ENCODE results near the gene NFIC. TPM values are rescaled to one million over a fixed set of nuclear protein-coding genes. Genes with fewer than 3 reads are reported as not detected.

The NFIC gene
- total and polyA plus RNA-seq, 2 of the 4 experiments (the other 2 are of a cell fraction): 21.9 to 32.1 TPM

DNA sequence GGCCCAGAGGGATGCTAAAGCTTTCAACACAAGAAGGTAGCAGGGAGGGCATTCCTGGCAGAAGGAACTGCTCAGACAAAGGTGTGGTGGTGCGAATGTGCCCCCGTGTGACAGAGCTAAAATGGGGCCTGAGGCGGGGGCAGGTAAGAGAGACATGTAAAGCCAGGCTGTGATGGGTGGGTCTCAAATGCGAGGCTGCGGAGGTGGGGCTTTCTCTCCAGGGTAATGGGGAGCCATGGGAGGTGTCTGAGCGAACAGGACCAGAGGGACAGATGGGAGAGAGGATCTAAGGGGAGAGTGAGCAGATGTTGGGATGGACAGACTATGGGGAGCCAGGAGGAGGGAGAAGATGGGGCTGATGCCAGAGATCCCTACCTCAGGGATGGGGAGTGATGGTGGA is 44.7 kb upstream of the NFIC start:
- H2BK20ac ChIP-seq (ENCODE audit: low read depth, low read length): no peak overlapping the region
- in situ Hi-C loops (cut with MboI; ENCODE audit: low sequenced_read_pairs): loop anchor here (25.0 kb wide), 1 partner anchor 291 kb away; the partner anchor contains the start of gene TBXA2R
- no peak overlapping the region for H3K4me3 ChIP-seq (ENCODE audit: insufficient read depth, low read depth, low read length)
- dilution Hi-C loops (cut with HindIII; ENCODE audit: low sequenced_read_pairs, unreplicated experiment): no loop called here
- H3K14ac ChIP-seq (replicated peaks; ENCODE audit: low read depth, low read length): no peak overlapping the region
- no peak overlapping the region for H3K18ac ChIP-seq (ENCODE audit: low read depth, low read length)
- no peak overlapping the region for H4K5ac ChIP-seq (ENCODE audit: low read depth, low read length)
- intact Hi-C loops (cut with micrococcal nuclease): loop anchor here (10.0 kb wide), 2 partner anchors 293 to 383 kb away; partner anchors contain the start of genes PIP5K1C and TJP3
- no peak for TF ChIP-seq CTCF (conservative IDR thresholded peaks at IDR 0.05; ENCODE audit: low read depth, low read length)
- no peak for TF ChIP-seq POLR2A (IDR thresholded peaks at IDR 0.05; ENCODE audit: low read depth, low read length)
- TF ChIP-seq RFX5 (IDR thresholded peaks at IDR 0.05; ENCODE audit: low read depth, low read length): no peak
- no peak for TF ChIP-seq SMC3 (IDR thresholded peaks at IDR 0.05; ENCODE audit: low read depth, low read length)
- H3K27ac ChIP-seq (ENCODE audit: insufficient read depth, low read length): no peak overlapping the region
- ChIA-PET CTCF (no interaction called here), POLR2A (ENCODE audit: unreplicated experiment) (no interaction called here)
- H3K27me3 ChIP-seq (ENCODE audit: control insufficient read depth, insufficient read depth, low read length): peaks cover 7% of the 10 kb centered on the region; the same call in 1 of the 2 replicates
- H3K9me3 ChIP-seq (ENCODE audit: control insufficient read depth, insufficient read depth, low read length): no peaks in the 10 kb centered on the region
- H2AK9ac ChIP-seq (replicated peaks; ENCODE audit: low read depth, low read length, poor library complexity): no peak overlapping the region
- H4K20me1 ChIP-seq (ENCODE audit: insufficient read depth, low read length): no peaks in the 10 kb centered on the region
- no peak overlapping the region for H2BK120ac ChIP-seq (ENCODE audit: low read depth, low read length)
- H4K91ac ChIP-seq (ENCODE audit: insufficient read depth, low read depth, low read length): no peak overlapping the region
- H2BK5ac ChIP-seq (ENCODE audit: low read depth, low read length, poor library complexity, severe bottlenecking): no peak overlapping the region
- H2AK5ac ChIP-seq (ENCODE audit: low read depth, low read length): no peak overlapping the region
- DNase-seq (no peak), ATAC-seq (ENCODE audit: low read depth) (no peak)
- no peak overlapping the region for H4K8ac ChIP-seq (ENCODE audit: low read depth in 2 of 2, low read length in 2 of 2)
- no peak overlapping the region for H3K4ac ChIP-seq (ENCODE audit: low read depth, low read length)
- H2BK15ac ChIP-seq (ENCODE audit: low read depth, low read length): no peak overlapping the region
- no peak overlapping the region for H3K9ac ChIP-seq (ENCODE audit: low read depth, low read length)
- H2AFZ ChIP-seq (replicated peaks; ENCODE audit: low read length, poor library complexity): no peak overlapping the region
- BruUV-seq (replicated peaks): no TSS peak
- H3K9me1 ChIP-seq (ENCODE audit: insufficient read depth, low read length): no peaks in the 10 kb centered on the region
- 40% methylated on average over 1 of the region's 6 CpGs; no CpG with 5 or more reads in 1 of the 2 experiments for WGBS, 2 experiments (ENCODE audit: extremely low coverage in 2 of 2, insufficient read length in 1 of 2)
- H3K4me2 ChIP-seq (ENCODE audit: low read depth, low read length): no peak overlapping the region
- H3K79me1 ChIP-seq (ENCODE audit: low read depth in 1 of 2, low read length in 2 of 2): no peaks in the 10 kb centered on the region
- H3K36me3 ChIP-seq (ENCODE audit: control insufficient read depth, insufficient read depth, low read length): no peaks in the 10 kb centered on the region
- no peaks in the 10 kb centered on the region for H3K4me1 ChIP-seq (ENCODE audit: control insufficient read depth, insufficient read depth, low read length)
- no peak overlapping the region for H3K23ac ChIP-seq (ENCODE audit: low read depth, low read length)
- H3K56ac ChIP-seq (ENCODE audit: extremely low read depth, insufficient read depth, low read length): no peak overlapping the region
